Measurements from ENCODE around the gene TAC3.

- TF ChIP-seq POLR2A (IDR thresholded peaks at IDR 0.05): no peak
- TF ChIP-seq, protein P1, sequence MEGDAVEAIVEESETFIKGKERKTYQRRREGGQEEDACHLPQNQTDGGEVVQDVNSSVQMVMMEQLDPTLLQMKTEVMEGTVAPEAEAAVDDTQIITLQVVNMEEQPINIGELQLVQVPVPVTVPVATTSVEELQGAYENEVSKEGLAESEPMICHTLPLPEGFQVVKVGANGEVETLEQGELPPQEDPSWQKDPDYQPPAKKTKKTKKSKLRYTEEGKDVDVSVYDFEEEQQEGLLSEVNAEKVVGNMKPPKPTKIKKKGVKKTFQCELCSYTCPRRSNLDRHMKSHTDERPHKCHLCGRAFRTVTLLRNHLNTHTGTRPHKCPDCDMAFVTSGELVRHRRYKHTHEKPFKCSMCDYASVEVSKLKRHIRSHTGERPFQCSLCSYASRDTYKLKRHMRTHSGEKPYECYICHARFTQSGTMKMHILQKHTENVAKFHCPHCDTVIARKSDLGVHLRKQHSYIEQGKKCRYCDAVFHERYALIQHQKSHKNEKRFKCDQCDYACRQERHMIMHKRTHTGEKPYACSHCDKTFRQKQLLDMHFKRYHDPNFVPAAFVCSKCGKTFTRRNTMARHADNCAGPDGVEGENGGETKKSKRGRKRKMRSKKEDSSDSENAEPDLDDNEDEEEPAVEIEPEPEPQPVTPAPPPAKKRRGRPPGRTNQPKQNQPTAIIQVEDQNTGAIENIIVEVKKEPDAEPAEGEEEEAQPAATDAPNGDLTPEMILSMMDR (IDR thresholded peaks at IDR 0.05): no peak
- TF ChIP-seq EP300 (IDR thresholded peaks at IDR 0.05): no peak
These were observed 3.5 kb downstream of the TAC3 start for GRCh38 chr12:57012600-57013465.
